GM23248 (cell line): ENCODE results near the gene HINFP. TPM values are rescaled to one million over a fixed set of nuclear protein-coding genes. Genes with fewer than 3 reads are reported as not detected.
"Not testable (repeated sequence)": the region's sequence is repeated elsewhere in the genome, so short reads cannot be mapped to it uniquely, and the experiment has no call there.

Experiments used
- DNase-seq: peaks from one replicate; pipeline ENCODE4 v3.0.0-alpha.2; 2015
- H2AFZ ChIP-seq: fragments of 200-600 bp; sonication (generic); 2 replicates; pipeline ENCODE4 v1.6.1; 2016; ENCODE audit warnings: antibody characterized with exemption
- H3F3A ChIP-seq: fragments of 200-600 bp; sonication (generic); 2 replicates; pipeline ENCODE4 v1.6.1; 2016; ENCODE audit warnings: mild to moderate bottlenecking, antibody characterized with exemption, mixed run types; ENCODE audit not compliant: insufficient read depth
- H3K27ac ChIP-seq: fragments of 200-600 bp; sonication (generic); 2 replicates; pipeline ENCODE4 v1.5.1; 2016; ENCODE audit warnings: mild to moderate bottlenecking
- H3K27me3 ChIP-seq: fragments of 200-600 bp; sonication (generic); replicated peaks from 2 replicates; pipeline ENCODE4 v1.6.1; 2016; ENCODE audit warnings: mild to moderate bottlenecking; ENCODE audit not compliant: insufficient read depth
- H3K36me3 ChIP-seq: fragments of 200-600 bp; sonication (generic); 2 replicates; pipeline ENCODE4 v1.6.1; 2016; ENCODE audit warnings: low read depth, mild to moderate bottlenecking
- H3K4me1 ChIP-seq: fragments of 200-600 bp; sonication (generic); 2 replicates; pipeline ENCODE4 v1.6.1; 2016; ENCODE audit warnings: mild to moderate bottlenecking; ENCODE audit not compliant: insufficient read depth
- H3K4me2 ChIP-seq: fragments of 200-600 bp; sonication (generic); one replicate; pipeline ENCODE4 v1.6.1; 2016; ENCODE audit warnings: mild to moderate bottlenecking; ENCODE audit not compliant: unreplicated experiment
- H3K4me3 ChIP-seq: fragments of 200-600 bp; sonication (generic); 2 replicates; pipeline ENCODE4 v1.5.1; 2016; ENCODE audit warnings: mild to moderate bottlenecking
- H3K79me2 ChIP-seq: fragments of 200-600 bp; sonication (generic); 2 replicates; pipeline ENCODE4 v1.6.1; 2016; ENCODE audit warnings: mild to moderate bottlenecking; ENCODE audit not compliant: insufficient read depth
- H3K9ac ChIP-seq: fragments of 200-600 bp; sonication (generic); 2 replicates; pipeline ENCODE4 v1.6.1; 2016; ENCODE audit warnings: mild to moderate bottlenecking
- H3K9me2 ChIP-seq: fragments of 200-600 bp; sonication (generic); 2 replicates; pipeline ENCODE4 v1.6.1; 2016; ENCODE audit warnings: mixed run types, mild to moderate bottlenecking, moderate library complexity; ENCODE audit not compliant: insufficient read depth
- H3K9me3 ChIP-seq: fragments of 200-600 bp; sonication (generic); one replicate; pipeline ENCODE4 v1.6.1; 2017; ENCODE audit warnings: low read depth
- H4K20me1 ChIP-seq: fragments of 200-600 bp; sonication (generic); 2 replicates; pipeline ENCODE4 v1.6.0; 2016; ENCODE audit not compliant: insufficient read depth
- EZH2 ChIP-seq: fragments of 200-600 bp; sonication (generic); IDR thresholded peaks from 2 replicates; pipeline ENCODE4 v1.6.1; 2018; ENCODE audit warnings: antibody characterized with exemption, mild to moderate bottlenecking; ENCODE audit not compliant: insufficient read depth, poor library complexity, severe bottlenecking
- EZH2phosphoT487 ChIP-seq: fragments of 200-600 bp; sonication (generic); IDR thresholded peaks from 2 replicates; pipeline ENCODE4 v1.6.1; 2018; ENCODE audit warnings: antibody characterized with exemption, moderate library complexity, mild to moderate bottlenecking, low read depth; ENCODE audit not compliant: insufficient read depth
- WGBS, 2 experiments: methylation state at CpG; one replicate each; pipeline ENCODE4 v1.1.6; 2015 to 2017; ENCODE audit warnings: low lambda C conversion rate in 2 of 2, low coverage in 1 of 2; ENCODE audit errors: missing lambda C conversion rate in 2 of 2; 5-methylcytosine and 5-hydroxymethylcytosine counted together
- in situ Hi-C: fragments of 300-500 bp; cut with MboI; formaldehyde crosslinking; loops from 2 replicates; pipeline ENCODE4 v1.15.0; 2020
- polyA plus RNA-seq: library from polyadenylated mRNA; unstranded; fragments of >200 nt; fragmentation: Nextera tagmentation; extraction: Ambion mirVana; gene quantifications from 2 replicates; pipeline ENCODE4 v1.2.1, GENCODE V29; 2016
- total RNA-seq: library from RNA; depleted of rRNA; stranded (reverse); fragments of >200 nt; shearing (Covaris generic); gene quantifications from 2 replicates; pipeline ENCODE4 v1.2.3, GENCODE V29; 2014; rRNA removed

HINFP gene
- total and polyA plus RNA-seq, 2 experiments from 2014 or later = 8.3 to 31.8 TPM

DNA sequence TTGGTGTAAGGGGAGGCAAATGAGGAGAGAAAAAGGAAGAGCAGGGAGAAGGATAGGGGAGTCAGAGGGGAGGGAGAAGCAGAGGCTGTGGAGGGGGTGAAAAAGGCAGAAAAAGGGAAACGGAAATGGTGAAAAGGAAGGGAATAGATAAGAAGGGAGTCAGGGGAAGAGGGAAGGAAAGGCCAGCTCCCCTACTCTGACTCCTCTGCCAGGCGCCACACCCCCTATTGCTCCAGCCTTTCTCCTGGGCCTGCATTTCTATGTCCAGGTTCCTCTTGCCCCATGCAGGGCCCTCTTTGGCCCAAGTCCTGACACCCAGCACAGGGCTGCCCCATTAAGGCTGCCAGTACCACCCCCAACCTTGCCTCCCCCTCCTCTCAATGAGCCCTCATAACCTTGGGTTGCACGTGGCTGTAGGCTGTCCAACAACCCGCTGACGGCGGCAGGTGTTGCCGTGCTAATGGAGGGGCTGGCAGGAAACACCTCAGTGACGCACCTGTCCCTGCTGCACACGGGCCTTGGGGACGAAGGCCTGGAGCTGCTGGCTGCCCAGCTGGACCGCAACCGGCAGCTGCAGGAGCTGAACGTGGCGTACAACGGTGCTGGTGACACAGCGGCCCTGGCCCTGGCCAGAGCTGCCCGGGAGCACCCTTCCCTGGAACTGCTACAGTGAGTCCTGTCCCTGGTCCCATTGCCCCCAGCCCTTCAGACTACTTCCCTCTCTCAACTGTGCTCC lies 60.5 kb downstream of the HINFP start:
- no peak overlapping the region for H2AFZ ChIP-seq
- 0 out of 2 replicates have a peak, but pooled peaks cover 6% of the 10 kb centered on the region for H3K27me3 ChIP-seq
- H3K9ac ChIP-seq = no peak overlapping the region
- no peak overlapping the region for H3K4me2 ChIP-seq
- no peaks in the 10 kb centered on the region for H3K36me3 ChIP-seq
- H3F3A ChIP-seq = no peaks in the 10 kb centered on the region
- no peaks in the 10 kb centered on the region for H4K20me1 ChIP-seq
- H3K4me3 ChIP-seq = no peak overlapping the region
- no peak for DNase-seq
- no peaks in the 10 kb centered on the region for H3K9me2 ChIP-seq
- H3K9me3 ChIP-seq = no peaks in the 10 kb centered on the region
- no peaks in the 10 kb centered on the region for H3K4me1 ChIP-seq
- no peak for TF ChIP-seq EZH2
- no peak for TF ChIP-seq EZH2phosphoT487
- no peak overlapping the region for H3K27ac ChIP-seq
- WGBS, 2 experiments = 83 to 85% methylated on average over 16 to 17 of the region's 17 CpGs
- H3K79me2 ChIP-seq = no peaks in the 10 kb centered on the region
- in situ Hi-C loops = no loop called here

- in situ Hi-C loops = not testable (repeated sequence)
Measured at GRCh38 chr11:119184399-119184798, 63.0 kb downstream of the HINFP start.

More at GRCh38 chr11:119184399-119184798, 63.0 kb downstream of the HINFP start:
- H3F3A ChIP-seq, H3K36me3 ChIP-seq, H2AFZ ChIP-seq, H3K27ac ChIP-seq, H3K27me3 ChIP-seq, H3K9me3 ChIP-seq, DNase-seq, H3K4me1 ChIP-seq, H4K20me1 ChIP-seq, H3K79me2 ChIP-seq, H3K9me2 ChIP-seq, H3K9ac ChIP-seq, H3K4me2 ChIP-seq, H3K4me3 ChIP-seq: not testable (repeated sequence)
- WGBS, 2 experiments = 52 to 58% methylated on average over 9 of the region's 9 CpGs

Other genes starting within 250 kb of the HINFP start
- not detected in 2 replicates for gene CXCR5, start 237.7 kb upstream of the HINFP start, total RNA-seq
- not detected in 2 replicates for gene CXCR5, start 237.7 kb upstream of the HINFP start, polyA plus RNA-seq
- gene BCL9L, start 195.7 kb upstream of the HINFP start, total RNA-seq = 13.9 and 17.6 TPM in 2 replicates
- gene BCL9L, start 195.7 kb upstream of the HINFP start, polyA plus RNA-seq = 7.2 TPM in 2 replicates
- not detected in 2 replicates for gene UPK2, start 165.3 kb upstream of the HINFP start, total RNA-seq
- 0.27 and 0.28 TPM in 2 replicates for gene UPK2, start 165.3 kb upstream of the HINFP start, polyA plus RNA-seq
- gene FOXR1, start 149.8 kb upstream of the HINFP start, total RNA-seq = not detected in 2 replicates
- gene FOXR1, start 149.8 kb upstream of the HINFP start, polyA plus RNA-seq = not detected in 2 replicates
- 15.3 and 19.3 TPM in 2 replicates for gene CENATAC, start 123.4 kb upstream of the HINFP start, total RNA-seq
- 10.4 and 13.1 TPM in 2 replicates for gene CENATAC, start 123.4 kb upstream of the HINFP start, polyA plus RNA-seq
- gene RPS25, start 103.2 kb upstream of the HINFP start, total RNA-seq = 653 and 1,103 TPM in 2 replicates
- gene RPS25, start 103.2 kb upstream of the HINFP start, polyA plus RNA-seq = 1,202 and 1,239 TPM in 2 replicates
- gene TRAPPC4, start 102.8 kb upstream of the HINFP start, total RNA-seq = 70.4 and 90.6 TPM in 2 replicates
- 207 and 210 TPM in 2 replicates for gene TRAPPC4, start 102.8 kb upstream of the HINFP start, polyA plus RNA-seq
- gene SLC37A4, start 90.7 kb upstream of the HINFP start, total RNA-seq = 11.1 and 13.7 TPM in 2 replicates
- 7.8 and 7.9 TPM in 2 replicates for gene SLC37A4, start 90.7 kb upstream of the HINFP start, polyA plus RNA-seq
- 85.4 and 97.0 TPM in 2 replicates for gene HYOU1, start 64.4 kb upstream of the HINFP start, total RNA-seq
- gene HYOU1, start 64.4 kb upstream of the HINFP start, polyA plus RNA-seq = 56.3 and 58.5 TPM in 2 replicates
- gene VPS11, start 53.8 kb upstream of the HINFP start, total RNA-seq = 21.0 and 27.9 TPM in 2 replicates
- gene VPS11, start 53.8 kb upstream of the HINFP start, polyA plus RNA-seq = 22.3 and 24.1 TPM in 2 replicates
- 5.1 and 8.5 TPM in 2 replicates for gene HMBS, start 36.7 kb upstream of the HINFP start, total RNA-seq
- 46.1 and 53.3 TPM in 2 replicates for gene HMBS, start 36.7 kb upstream of the HINFP start, polyA plus RNA-seq
- 30.0 and 30.9 TPM in 2 replicates for gene DPAGT1, start 19.7 kb upstream of the HINFP start, total RNA-seq
- gene DPAGT1, start 19.7 kb upstream of the HINFP start, polyA plus RNA-seq = 68.6 and 73.6 TPM in 2 replicates
- 4.1 and 4.7 TPM in 2 replicates for gene C2CD2L, start 14.2 kb upstream of the HINFP start, total RNA-seq
- gene C2CD2L, start 14.2 kb upstream of the HINFP start, polyA plus RNA-seq = 2.6 and 3.1 TPM in 2 replicates
- not detected in 2 replicates for gene ABCG4, start 27.5 kb downstream of the HINFP start, total RNA-seq
- gene ABCG4, start 27.5 kb downstream of the HINFP start, polyA plus RNA-seq = 0.06 and 0.14 TPM in 2 replicates
- gene NLRX1, start 47.1 kb downstream of the HINFP start, total RNA-seq = 19.7 and 28.0 TPM in 2 replicates
- gene NLRX1, start 47.1 kb downstream of the HINFP start, polyA plus RNA-seq = 13.4 and 13.8 TPM in 2 replicates
- not detected in 2 replicates for gene NHERF4, start 63.9 kb downstream of the HINFP start, total RNA-seq
- gene NHERF4, start 63.9 kb downstream of the HINFP start, polyA plus RNA-seq = not detected in 2 replicates
- 7.8 and 8.6 TPM in 2 replicates for gene CBL, start 84.8 kb downstream of the HINFP start, total RNA-seq
- gene CBL, start 84.8 kb downstream of the HINFP start, polyA plus RNA-seq = 5.0 and 5.8 TPM in 2 replicates
- 40.4 and 61.3 TPM in 2 replicates for gene MCAM, start 195.6 kb downstream of the HINFP start, total RNA-seq
- 8.6 and 10.5 TPM in 2 replicates for gene MCAM, start 195.6 kb downstream of the HINFP start, polyA plus RNA-seq
- gene RNF26, start 212.9 kb downstream of the HINFP start, total RNA-seq = 6.4 and 8.0 TPM in 2 replicates
- gene RNF26, start 212.9 kb downstream of the HINFP start, polyA plus RNA-seq = 49.5 and 53.1 TPM in 2 replicates
- 23.4 and 27.9 TPM in 2 replicates for gene C1QTNF5, start 219.3 kb downstream of the HINFP start, total RNA-seq
- gene C1QTNF5, start 219.3 kb downstream of the HINFP start, polyA plus RNA-seq = 4.5 and 6.2 TPM in 2 replicates
- gene MFRP, start 225.1 kb downstream of the HINFP start, total RNA-seq = 0.13 TPM in 1 of 2 replicates, not detected in the other
- gene MFRP, start 225.1 kb downstream of the HINFP start, polyA plus RNA-seq = not detected in 2 replicates